ENCODE results near the gene ZNF419.

The ZNF419 gene

DNA sequence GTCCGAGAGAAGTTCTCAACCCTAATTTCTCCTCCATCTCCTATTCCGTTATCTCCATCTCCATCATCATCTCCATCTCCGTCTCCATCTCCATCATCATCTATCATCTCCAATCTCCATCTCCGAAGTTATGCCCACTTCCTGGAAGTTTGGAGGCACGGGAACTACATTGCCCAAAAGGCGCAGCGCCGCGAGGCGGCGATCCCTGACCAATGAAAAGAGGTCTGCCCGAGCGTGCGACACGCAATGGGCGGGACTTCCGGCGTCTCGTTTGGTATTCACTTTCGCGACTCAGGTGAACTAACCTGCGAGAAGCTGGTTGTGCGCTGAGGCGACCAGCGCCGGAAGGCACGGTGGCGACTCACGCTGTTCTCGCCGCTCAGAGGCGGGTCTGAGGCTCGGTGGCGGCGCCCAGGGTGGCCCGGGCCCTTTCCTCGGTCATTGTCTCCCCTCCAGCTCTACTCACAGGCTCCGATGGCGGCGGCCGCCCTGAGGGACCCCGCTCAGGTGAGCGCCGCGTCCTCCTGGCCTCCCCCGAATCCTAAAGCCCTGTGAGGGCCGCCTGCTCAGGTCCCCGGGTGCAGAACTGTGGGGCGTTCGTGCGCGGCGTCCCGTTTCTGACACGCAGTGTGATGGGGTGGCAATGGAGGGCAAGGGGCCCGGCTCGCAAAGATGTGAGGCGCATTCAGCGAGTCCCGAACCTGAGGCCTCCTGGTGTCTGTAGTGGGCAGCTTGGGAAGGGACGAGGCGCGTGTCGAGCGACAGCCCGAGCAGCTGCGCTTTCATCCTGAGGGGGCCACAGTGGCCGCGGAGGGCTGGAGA, at the start of gene ZNF419:
Gene ZNF419 (plus strand): TSS at position 274 of the 822 bp plus-strand sequence. CDS start 201 bp downstream, at position 475.
- peak within 1 kb of the TSS; percentile 77 for H3K4me3 ChIP-seq (replicated peaks; ENCODE audit: low read depth, low read length)
- peak; percentile 56 for DNase-seq (ENCODE audit: extremely low read depth, low read depth)

DNA sequence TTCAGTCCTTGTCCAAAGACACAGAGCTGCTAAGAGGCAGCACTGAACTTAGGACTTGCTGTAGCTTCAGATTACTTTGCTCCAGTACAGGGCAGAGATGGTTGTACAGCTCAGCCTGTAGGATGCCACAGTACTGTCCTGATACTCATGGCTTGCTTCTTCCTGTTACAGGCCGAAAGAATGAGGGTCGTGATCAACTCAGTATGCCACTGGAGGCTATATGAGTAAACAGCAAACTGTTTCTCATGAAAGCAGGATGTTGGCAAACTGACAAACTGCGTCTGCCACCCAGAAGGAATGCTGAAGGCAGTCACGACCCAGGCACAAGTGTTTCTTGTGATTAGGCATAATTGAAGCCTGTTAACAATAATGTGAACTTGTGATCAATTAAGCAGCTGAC, 49.6 kb upstream of the ZNF419 start:
- TF ChIP-seq, protein P1, sequence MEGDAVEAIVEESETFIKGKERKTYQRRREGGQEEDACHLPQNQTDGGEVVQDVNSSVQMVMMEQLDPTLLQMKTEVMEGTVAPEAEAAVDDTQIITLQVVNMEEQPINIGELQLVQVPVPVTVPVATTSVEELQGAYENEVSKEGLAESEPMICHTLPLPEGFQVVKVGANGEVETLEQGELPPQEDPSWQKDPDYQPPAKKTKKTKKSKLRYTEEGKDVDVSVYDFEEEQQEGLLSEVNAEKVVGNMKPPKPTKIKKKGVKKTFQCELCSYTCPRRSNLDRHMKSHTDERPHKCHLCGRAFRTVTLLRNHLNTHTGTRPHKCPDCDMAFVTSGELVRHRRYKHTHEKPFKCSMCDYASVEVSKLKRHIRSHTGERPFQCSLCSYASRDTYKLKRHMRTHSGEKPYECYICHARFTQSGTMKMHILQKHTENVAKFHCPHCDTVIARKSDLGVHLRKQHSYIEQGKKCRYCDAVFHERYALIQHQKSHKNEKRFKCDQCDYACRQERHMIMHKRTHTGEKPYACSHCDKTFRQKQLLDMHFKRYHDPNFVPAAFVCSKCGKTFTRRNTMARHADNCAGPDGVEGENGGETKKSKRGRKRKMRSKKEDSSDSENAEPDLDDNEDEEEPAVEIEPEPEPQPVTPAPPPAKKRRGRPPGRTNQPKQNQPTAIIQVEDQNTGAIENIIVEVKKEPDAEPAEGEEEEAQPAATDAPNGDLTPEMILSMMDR (IDR thresholded peaks at IDR 0.05; ENCODE audit: low read depth, low read length, missing control alignments), result no peak
- no peak overlapping the region for H3K4me3 ChIP-seq (replicated peaks; ENCODE audit: low read depth, low read length)
- DNase-seq (ENCODE audit: extremely low read depth, low read depth), result no peak

DNA sequence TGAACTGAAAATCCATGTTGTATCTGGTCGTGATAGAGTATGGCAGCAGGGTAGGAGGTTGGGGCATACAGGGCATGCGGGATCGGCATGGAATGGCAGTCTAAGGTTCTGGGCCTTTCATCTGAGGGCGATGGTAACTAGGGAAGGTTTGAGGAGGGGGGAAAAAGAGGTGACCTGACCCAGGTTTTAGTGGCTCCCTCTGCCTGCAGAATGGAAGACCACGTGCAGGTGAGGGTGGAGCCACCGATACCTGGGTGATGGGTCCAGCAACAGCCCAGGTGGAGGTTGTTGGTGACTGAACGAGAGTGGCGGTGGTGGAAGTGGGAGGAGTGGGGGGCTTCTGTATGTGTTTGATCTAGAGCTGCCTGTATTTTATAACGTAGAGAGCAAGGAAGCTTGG, 48.6 kb upstream of the ZNF419 start:
- TF ChIP-seq, protein P1 (IDR thresholded peaks at IDR 0.05; ENCODE audit: low read depth, low read length, missing control alignments), result no peak
- no peak overlapping the region for H3K4me3 ChIP-seq (replicated peaks; ENCODE audit: low read depth, low read length)
- DNase-seq (ENCODE audit: extremely low read depth, low read depth), result no peak

DNA sequence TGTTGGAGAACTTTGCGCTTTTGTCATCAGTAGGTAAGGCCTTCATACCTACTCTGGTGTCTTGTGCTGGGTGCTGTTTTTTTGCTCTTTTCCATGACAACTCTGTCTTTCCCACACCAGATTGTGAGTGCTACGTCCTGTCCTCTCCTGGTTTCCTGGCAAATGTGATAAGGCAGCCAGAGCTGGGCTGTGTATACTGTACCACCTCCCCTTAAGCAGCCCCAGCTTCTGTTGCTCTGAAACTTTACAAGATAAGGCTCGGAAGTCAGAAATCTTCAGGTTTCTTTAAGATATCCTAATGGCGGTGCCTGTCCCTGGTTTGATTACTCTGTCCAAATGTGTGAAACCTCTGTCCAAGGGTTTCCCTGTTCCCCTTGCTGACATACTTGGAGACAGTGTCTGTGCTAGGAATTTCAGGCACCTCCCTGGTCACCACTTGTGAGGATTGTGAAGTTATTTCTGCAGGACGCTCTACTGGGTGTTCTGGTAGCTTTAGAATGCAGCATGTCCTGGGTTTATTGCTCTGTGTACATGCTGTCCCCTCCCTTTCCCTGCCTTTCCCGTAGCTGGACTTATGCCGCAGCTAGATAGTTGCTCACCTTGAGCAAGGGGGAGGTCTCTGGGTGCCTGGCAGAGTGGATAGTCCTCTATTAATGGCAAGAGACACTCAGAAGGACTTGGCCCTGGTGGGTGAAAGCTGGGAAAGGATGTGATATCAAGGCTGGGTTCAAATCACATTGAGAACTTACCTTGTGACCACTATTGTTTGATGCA, 45.4 kb upstream of the ZNF419 start:
- DNase-seq (ENCODE audit: extremely low read depth, low read depth), result no peak
- TF ChIP-seq, protein P1 (IDR thresholded peaks at IDR 0.05; ENCODE audit: low read depth, low read length, missing control alignments), result no peak
- H3K4me3 ChIP-seq (replicated peaks; ENCODE audit: low read depth, low read length), result no peak overlapping the region

DNA sequence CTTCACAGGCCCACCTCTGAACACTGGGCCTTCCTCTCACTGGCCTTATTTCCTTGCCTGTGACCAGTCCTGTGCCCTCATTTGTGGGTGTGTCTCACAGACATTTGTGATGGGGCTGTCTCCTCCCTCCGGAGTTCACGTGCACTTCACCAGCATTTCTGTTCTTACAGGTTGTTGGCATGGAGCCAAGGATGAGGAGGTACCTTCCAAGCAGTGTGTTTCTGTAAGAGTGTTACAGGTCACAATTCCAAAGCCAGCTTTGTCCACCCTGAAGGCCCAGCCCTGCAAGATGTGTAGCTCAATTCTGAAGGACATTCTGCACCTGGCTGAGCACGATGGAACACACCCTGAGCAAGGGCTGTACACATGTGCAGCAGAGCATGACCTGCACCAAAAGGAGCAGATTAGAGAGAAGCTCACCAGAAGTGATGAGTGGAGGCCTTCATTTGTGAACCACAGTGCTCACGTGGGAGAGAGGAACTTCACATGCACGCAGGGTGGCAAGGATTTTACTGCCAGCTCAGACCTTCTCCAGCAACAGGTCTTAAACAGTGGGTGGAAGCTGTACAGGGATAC, 44.3 kb upstream of the ZNF419 start:
- no peak for DNase-seq (ENCODE audit: extremely low read depth, low read depth)
- H3K4me3 ChIP-seq (replicated peaks; ENCODE audit: low read depth, low read length), result no peak overlapping the region
- TF ChIP-seq, protein P1 (IDR thresholded peaks at IDR 0.05; ENCODE audit: low read depth, low read length, missing control alignments), result no peak

DNA sequence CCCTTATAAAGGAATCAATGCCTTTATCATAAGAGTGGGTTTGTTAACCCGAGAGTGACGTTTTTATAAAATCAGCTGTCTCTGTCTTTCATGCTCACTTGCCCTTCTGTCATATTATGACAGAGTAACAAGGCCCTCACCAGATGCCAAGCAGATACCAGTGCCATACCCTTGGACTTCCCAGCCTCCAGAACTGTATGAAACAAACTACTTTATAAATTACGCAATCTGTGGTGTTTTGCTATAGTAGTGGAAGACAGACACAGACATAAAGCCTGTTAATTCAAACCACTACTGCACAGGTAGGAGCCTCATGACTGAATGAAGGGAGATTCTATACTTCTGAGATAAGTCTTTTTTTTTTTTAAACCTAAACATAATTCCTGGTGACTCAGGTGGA, 35.2 kb upstream of the ZNF419 start:
- no peak overlapping the region for H3K4me3 ChIP-seq (replicated peaks; ENCODE audit: low read depth, low read length)
- no peak for DNase-seq (ENCODE audit: extremely low read depth, low read depth)
- TF ChIP-seq, protein P1 (IDR thresholded peaks at IDR 0.05; ENCODE audit: low read depth, low read length, missing control alignments), result no peak

Measured in HFF-Myc (cell line).